ENCODE data around the gene DDX41.

DDX41 gene

DNA sequence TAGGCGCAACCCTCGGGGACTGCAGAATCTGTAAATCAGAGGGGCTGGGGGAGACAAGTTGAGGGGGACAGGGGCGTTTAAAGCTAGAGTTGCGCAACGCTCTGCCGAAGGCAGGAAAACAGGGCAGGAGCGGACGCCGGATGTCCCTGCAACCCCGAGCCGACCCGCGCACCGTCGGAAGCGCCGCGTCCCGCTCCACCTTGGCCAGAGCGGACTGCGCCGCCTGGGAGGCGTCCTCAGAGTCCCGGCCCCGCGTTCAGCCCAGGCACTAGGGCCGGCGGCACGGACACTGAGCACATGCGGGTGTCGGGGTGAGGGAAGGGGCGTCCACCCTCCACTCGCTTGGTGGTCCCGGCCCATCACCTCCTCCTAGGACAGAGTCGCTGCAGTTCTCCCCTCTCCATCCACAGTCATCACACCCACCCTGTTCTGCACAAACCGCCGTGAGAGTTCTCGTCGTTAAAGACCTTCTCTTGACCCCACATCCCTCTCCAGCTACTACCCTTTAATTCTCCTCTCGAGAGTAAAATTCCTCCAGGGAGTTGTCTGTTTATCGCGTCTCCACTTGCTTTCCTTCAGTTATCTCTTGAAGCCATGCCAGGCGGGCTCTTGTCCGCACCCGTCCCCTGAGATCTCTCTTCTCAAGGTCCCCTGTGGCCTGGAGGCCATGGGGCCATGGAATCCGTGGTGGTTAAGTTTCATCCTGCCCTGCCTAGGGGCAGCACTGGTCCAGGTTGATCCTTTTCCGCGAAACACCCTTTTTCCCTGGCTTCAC, 18.6 kb downstream of the DDX41 start:
- H3K27me3 ChIP-seq (ENCODE audit: insufficient read depth, poor library complexity, severe bottlenecking) = no peaks in the 10 kb centered on the region
- peak overlapping the region; percentile 25; the same call in 1 of the 2 replicates for H3K27ac ChIP-seq (replicated peaks)
- DNase-seq (ENCODE audit: low read depth in 1 of 2, low spot score in 1 of 2) = no peak
- peak overlapping the region; percentile 33 for H3K4me3 ChIP-seq (replicated peaks; ENCODE audit: insufficient read depth, low read length)
- no peak for TF ChIP-seq GABPA (IDR thresholded peaks at IDR 0.05; ENCODE audit: low read depth)
- no peak for TF ChIP-seq POLR2AphosphoS5 (IDR thresholded peaks at IDR 0.05; ENCODE audit: low read depth)
- TF ChIP-seq, protein P1, sequence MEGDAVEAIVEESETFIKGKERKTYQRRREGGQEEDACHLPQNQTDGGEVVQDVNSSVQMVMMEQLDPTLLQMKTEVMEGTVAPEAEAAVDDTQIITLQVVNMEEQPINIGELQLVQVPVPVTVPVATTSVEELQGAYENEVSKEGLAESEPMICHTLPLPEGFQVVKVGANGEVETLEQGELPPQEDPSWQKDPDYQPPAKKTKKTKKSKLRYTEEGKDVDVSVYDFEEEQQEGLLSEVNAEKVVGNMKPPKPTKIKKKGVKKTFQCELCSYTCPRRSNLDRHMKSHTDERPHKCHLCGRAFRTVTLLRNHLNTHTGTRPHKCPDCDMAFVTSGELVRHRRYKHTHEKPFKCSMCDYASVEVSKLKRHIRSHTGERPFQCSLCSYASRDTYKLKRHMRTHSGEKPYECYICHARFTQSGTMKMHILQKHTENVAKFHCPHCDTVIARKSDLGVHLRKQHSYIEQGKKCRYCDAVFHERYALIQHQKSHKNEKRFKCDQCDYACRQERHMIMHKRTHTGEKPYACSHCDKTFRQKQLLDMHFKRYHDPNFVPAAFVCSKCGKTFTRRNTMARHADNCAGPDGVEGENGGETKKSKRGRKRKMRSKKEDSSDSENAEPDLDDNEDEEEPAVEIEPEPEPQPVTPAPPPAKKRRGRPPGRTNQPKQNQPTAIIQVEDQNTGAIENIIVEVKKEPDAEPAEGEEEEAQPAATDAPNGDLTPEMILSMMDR (IDR thresholded peaks at IDR 0.05; ENCODE audit: insufficient read depth, low read length) = no peak
- no peak for TF ChIP-seq SPI1 (IDR thresholded peaks at IDR 0.05; ENCODE audit: borderline replicate concordance, low read depth)
- TF ChIP-seq, protein P2, sequence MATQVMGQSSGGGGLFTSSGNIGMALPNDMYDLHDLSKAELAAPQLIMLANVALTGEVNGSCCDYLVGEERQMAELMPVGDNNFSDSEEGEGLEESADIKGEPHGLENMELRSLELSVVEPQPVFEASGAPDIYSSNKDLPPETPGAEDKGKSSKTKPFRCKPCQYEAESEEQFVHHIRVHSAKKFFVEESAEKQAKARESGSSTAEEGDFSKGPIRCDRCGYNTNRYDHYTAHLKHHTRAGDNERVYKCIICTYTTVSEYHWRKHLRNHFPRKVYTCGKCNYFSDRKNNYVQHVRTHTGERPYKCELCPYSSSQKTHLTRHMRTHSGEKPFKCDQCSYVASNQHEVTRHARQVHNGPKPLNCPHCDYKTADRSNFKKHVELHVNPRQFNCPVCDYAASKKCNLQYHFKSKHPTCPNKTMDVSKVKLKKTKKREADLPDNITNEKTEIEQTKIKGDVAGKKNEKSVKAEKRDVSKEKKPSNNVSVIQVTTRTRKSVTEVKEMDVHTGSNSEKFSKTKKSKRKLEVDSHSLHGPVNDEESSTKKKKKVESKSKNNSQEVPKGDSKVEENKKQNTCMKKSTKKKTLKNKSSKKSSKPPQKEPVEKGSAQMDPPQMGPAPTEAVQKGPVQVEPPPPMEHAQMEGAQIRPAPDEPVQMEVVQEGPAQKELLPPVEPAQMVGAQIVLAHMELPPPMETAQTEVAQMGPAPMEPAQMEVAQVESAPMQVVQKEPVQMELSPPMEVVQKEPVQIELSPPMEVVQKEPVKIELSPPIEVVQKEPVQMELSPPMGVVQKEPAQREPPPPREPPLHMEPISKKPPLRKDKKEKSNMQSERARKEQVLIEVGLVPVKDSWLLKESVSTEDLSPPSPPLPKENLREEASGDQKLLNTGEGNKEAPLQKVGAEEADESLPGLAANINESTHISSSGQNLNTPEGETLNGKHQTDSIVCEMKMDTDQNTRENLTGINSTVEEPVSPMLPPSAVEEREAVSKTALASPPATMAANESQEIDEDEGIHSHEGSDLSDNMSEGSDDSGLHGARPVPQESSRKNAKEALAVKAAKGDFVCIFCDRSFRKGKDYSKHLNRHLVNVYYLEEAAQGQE (IDR thresholded peaks at IDR 0.05; ENCODE audit: insufficient replicate concordance, low read depth) = no peak

DNA sequence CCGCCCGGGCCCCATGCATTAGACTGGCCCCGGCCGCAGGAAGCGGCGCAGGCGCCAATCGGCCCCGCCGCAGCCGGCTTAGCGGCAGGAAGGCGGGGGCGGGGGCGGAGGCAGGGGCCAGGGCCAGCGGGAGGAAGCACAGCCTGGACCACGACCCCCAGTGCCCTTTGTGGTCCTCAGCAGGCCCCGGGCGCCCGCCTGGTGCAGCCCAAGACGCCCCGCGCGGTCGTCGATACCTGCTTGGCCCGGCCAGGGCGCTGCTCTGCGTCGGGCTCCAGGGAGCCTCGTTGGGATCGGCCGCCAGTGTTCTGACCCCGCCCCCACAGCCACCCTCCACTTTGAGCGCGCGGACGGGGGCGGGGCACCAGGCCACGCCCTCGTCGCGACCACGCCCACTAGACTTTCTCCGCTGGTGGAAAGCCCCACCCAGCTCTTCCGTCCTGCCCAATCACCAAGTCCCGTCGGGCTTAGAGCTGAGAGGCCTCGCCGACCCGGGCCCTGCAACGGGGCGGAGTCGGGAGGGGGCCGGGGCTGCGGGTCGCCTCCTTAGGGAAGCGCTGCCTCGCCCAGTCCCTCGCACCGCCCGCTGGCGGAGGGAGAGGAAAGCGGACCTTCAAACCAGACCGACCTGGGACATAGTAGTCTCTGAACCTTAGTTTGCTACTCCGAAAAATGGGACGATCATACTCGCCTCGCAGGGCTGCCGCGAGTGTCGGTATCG, 19.3 kb downstream of the DDX41 start, which contains the start of gene PDLIM7:
TSS of gene PDLIM7 (minus strand) at position 313 of the 721 bp plus-strand sequence. CDS start 1,092 bp downstream, outside the sequence.
- Histone ChIP-seq H3K27me3 (ENCODE audit: insufficient read depth, poor library complexity, severe bottlenecking) (no peaks in the 10 kb centered on the region), H3K4me3 (replicated peaks; ENCODE audit: insufficient read depth, low read length) (peak within 1 kb of the TSS; percentile 81), H3K27ac (replicated peaks) (peak within 1 kb of the TSS; percentile 66)
- peak; percentile 97 to 98 for DNase-seq (ENCODE audit: low read depth in 1 of 2, low spot score in 1 of 2)
- peak; percentile 74; the same call in 1 of the 2 replicates for TF ChIP-seq POLR2AphosphoS5 (IDR thresholded peaks at IDR 0.05; ENCODE audit: low read depth)
- TF ChIP-seq, protein P2 (IDR thresholded peaks at IDR 0.05; ENCODE audit: insufficient replicate concordance, low read depth) = peak; percentile 48
- no peak for TF ChIP-seq SPI1 (IDR thresholded peaks at IDR 0.05; ENCODE audit: borderline replicate concordance, low read depth)

DNA sequence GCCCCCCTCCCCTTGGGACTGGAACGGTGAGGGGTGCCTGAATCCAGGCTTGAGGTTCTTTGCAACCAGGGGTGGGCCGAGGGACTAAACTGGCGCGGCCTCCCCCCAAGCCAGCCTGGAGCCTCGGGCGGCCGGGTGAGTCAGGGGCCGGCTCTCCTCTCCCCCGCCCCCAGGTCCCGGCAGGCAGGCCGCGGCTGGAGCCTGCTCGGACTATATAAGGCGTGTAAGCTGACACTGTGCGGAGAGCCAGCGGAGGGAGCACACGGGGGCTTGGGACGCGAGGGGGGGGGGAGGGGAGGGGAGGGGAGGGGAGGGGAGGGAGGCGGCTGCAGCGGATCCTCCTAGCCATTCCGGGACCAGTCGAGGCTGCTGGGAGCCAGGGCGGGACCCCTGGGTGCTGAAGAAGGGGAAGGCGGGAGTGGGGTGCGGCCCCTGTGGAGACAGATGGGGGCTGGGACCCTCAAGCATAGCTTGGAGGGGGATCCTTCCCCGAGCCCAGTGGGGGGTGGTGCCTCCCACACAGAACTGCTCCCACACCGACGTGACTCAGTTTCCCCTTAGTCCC, 20.0 kb downstream of the DDX41 start:
- H3K4me3 ChIP-seq (replicated peaks; ENCODE audit: insufficient read depth, low read length) = peak overlapping the region; percentile 81
- no peaks in the 10 kb centered on the region for H3K27me3 ChIP-seq (ENCODE audit: insufficient read depth, poor library complexity, severe bottlenecking)
- no peak for DNase-seq (ENCODE audit: low read depth in 1 of 2, low spot score in 1 of 2)
- peak overlapping the region; percentile 66 for H3K27ac ChIP-seq (replicated peaks)
- TF ChIP-seq SPI1 (IDR thresholded peaks at IDR 0.05; ENCODE audit: borderline replicate concordance, low read depth) (no peak), POLR2AphosphoS5 (IDR thresholded peaks at IDR 0.05; ENCODE audit: low read depth) (0 out of 2 replicates have a peak, but pooled peaks have one; percentile 1)

DNA sequence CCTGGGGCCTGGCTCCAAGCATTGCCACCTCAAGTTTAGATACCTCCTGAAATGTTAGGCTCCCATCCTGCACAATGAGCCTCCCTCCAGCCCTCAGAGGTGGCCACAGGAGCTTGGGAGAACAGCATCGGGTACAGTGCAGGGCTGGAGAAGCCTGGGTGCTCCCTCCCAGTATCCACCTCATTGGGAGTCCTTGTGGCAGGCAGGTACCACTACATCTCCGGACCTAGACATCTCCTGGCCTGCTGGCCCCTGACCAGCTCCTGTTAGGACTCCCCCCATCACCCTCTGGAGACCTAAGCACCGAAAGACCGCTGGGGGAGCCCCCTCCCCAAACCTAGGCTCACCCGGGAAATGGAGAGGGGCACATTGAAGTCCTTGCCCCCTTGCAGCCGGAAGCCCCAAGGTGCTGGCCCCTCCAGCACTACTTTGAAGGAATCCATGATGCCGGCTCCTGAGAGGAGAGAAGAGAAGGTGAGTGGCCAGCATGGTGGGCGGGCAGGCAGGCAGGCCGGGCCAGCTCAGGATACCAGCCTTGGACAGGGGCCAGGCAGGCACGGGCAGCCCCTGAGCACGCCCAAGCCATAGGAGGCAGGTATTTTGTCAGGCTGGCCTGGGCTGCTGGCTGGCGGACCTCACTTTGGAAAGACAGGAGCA, 20.6 kb downstream of the DDX41 start:
- Histone ChIP-seq H3K4me3 (replicated peaks; ENCODE audit: insufficient read depth, low read length) (peak overlapping the region; percentile 81), H3K27me3 (ENCODE audit: insufficient read depth, poor library complexity, severe bottlenecking) (no peaks in the 10 kb centered on the region), H3K27ac (replicated peaks) (peak overlapping the region; percentile 66)
- TF ChIP-seq SPI1 (IDR thresholded peaks at IDR 0.05; ENCODE audit: borderline replicate concordance, low read depth) (no peak), GABPA (IDR thresholded peaks at IDR 0.05; ENCODE audit: low read depth) (no peak)
- TF ChIP-seq, protein P1 (IDR thresholded peaks at IDR 0.05; ENCODE audit: insufficient read depth, low read length) = peak; percentile 19
- no peak for DNase-seq (ENCODE audit: low read depth in 1 of 2, low spot score in 1 of 2)
